GM12801 (cell line): Measurements from ENCODE around the gene C11orf68.

Experiments
- TF ChIP-seq, protein P1 (sequence below): IDR thresholded peaks from one replicate; pipeline ENCODE4 v1.5.1; 2011; ENCODE audit warnings: control low read depth; ENCODE audit not compliant: insufficient read length; ENCODE audit errors: extremely low read depth

Gene C11orf68

DNA sequence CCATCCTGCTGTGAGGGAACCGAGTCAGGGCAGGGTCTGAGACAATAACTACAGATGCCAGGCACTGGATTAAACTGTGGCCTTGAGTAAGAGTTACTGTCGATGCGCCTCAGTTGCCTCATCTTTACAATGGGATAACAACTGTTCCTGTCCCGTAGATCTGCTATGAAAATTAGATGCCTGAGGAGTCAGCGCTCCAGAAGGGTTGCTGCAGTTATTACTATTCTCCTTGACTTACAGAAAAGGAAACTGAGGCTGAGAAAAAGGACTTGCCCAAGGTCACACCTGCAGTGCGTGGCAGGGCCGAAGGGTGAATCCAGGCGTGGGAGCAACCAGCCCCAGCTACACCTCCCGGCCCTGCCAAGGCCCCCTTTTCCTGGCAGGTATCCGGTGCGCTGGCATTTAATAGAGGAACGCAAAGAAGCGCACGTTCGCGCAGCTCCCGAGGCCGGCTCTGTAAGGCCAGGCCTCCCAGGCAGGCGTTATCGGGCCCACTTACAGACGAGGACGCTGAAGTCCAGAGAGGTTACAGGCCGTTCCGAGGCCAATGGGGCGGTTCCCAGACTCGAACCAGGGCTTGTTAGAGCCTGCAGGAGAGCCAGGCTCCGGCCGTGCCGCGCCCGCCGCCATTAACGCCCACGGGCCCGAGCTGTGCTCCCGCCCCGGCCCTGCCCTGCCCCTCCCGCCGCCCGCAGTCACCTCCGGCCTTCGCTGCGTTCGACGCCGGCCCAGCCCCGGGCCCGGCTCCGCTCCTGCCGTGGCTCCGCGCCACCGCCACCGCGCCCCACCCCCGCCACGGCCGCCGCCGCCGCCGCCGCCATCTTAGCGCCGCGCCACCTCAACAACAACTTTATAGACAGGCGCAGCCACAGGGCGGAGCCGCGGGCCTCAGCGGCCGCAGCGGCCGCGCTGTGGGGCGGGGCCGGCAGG lies at the start of gene C11orf68:
Gene C11orf68 (minus strand): TSS at position 852 of the 930 bp plus-strand sequence. CDS start 31 bp downstream, at position 821.
- TF ChIP-seq, protein P1, sequence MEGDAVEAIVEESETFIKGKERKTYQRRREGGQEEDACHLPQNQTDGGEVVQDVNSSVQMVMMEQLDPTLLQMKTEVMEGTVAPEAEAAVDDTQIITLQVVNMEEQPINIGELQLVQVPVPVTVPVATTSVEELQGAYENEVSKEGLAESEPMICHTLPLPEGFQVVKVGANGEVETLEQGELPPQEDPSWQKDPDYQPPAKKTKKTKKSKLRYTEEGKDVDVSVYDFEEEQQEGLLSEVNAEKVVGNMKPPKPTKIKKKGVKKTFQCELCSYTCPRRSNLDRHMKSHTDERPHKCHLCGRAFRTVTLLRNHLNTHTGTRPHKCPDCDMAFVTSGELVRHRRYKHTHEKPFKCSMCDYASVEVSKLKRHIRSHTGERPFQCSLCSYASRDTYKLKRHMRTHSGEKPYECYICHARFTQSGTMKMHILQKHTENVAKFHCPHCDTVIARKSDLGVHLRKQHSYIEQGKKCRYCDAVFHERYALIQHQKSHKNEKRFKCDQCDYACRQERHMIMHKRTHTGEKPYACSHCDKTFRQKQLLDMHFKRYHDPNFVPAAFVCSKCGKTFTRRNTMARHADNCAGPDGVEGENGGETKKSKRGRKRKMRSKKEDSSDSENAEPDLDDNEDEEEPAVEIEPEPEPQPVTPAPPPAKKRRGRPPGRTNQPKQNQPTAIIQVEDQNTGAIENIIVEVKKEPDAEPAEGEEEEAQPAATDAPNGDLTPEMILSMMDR = no peak

DNA sequence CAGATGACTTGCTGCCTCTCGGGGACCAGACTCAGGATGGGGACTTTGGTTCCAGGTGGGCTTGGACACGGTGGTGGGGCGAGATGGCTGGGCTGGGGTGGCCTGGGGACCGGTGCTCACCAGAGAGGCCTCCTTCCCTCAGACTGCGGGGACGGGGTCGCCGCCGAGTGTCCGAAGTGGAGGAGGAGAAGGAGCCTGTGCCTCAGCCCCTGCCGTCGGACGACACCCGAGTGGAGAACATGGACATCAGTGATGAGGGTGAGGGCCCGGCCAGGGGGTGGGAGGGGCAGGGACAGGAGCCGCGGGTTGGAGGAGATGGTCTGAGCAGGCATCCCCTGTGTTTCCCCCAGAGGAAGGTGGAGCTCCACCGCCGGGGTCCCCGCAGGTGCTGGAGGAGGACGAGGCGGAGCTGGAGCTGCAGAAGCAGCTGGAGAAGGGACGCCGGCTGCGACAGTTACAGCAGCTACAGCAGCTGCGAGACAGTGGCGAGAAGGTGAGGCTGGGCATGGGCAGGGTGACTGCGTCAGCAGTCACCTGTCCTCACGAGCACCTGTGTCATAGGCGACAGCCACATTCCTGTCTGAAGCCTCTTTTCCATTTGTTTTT lies 48.6 kb upstream of the C11orf68 start:
- TF ChIP-seq, protein P1 = no peak

DNA sequence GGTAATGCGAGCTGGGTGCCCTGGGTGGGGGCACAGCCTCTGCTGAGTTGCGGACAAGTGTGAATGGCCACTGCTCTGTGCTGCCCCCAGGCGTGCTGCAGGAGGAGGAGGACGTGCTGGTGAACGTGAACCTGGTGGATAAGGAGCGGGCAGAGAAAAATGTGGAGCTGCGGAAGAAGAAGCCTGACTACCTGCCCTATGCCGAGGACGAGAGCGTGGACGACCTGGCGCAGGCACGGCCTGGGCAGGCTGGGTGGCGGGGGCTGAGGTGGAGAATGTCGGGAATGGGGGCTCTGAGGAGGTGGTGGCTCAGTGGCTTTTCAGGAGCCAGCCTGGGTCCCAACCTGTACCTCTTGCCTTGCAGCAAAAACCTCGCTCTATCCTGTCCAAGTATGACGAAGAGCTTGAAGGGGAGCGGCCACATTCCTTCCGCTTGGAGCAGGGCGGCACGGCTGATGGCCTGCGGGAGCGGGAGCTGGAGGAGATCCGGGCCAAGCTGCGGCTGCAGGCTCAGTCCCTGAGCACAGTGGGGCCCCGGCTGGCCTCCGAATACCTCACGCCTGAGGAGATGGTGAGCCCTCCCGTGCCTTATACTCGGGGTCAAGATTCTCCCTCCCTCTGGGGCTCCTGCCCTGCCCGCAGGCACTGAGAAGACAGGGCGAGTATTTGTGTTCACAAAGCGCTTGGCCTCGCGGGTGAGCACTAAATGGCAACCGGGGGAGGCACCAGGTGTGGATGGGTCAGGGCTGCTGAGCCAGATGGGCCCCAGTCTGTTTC lies 47.3 kb upstream of the C11orf68 start:
- TF ChIP-seq, protein P1 = no peak

DNA sequence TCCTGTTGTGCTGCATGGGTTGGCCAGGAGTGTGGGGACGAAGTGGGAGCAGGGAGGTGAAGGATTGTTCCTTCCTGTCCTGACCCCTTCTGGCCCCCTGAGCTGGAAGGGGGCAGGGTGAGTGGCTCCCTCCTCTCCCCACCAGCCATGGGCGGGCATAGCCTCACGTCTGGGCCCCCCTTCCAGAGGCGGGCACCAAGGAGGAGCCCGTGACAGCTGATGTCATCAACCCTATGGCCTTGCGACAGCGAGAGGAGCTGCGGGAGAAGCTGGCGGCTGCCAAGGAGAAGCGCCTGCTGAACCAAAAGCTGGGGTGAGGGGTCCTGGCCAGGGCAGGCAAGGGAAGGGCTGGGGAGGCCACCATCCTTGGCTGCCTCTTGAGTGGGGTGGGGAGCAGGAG lies 46.0 kb upstream of the C11orf68 start:
- TF ChIP-seq, protein P1 = no peak

DNA sequence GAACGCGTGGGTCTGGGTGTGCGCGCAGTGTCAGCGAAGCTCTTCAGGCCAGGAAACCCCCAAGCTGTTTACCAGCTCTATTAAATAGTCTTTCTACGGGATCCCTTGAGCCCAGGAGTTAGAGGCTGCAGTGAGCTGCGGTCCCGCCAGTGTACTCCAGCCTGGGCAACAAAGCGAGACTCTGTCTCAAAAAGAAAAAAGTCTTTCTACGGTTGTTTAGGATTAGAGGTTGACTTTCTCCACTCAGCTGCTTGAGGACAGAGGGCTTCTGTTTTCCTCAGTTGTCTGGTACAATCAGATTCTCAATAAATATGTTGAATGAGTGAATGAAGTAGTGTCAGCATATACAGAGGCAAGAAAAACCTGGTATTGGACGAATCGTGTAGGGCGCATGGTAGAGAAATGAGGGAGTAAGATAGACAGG lies 43.3 kb upstream of the C11orf68 start:
- TF ChIP-seq, protein P1 = no peak

DNA sequence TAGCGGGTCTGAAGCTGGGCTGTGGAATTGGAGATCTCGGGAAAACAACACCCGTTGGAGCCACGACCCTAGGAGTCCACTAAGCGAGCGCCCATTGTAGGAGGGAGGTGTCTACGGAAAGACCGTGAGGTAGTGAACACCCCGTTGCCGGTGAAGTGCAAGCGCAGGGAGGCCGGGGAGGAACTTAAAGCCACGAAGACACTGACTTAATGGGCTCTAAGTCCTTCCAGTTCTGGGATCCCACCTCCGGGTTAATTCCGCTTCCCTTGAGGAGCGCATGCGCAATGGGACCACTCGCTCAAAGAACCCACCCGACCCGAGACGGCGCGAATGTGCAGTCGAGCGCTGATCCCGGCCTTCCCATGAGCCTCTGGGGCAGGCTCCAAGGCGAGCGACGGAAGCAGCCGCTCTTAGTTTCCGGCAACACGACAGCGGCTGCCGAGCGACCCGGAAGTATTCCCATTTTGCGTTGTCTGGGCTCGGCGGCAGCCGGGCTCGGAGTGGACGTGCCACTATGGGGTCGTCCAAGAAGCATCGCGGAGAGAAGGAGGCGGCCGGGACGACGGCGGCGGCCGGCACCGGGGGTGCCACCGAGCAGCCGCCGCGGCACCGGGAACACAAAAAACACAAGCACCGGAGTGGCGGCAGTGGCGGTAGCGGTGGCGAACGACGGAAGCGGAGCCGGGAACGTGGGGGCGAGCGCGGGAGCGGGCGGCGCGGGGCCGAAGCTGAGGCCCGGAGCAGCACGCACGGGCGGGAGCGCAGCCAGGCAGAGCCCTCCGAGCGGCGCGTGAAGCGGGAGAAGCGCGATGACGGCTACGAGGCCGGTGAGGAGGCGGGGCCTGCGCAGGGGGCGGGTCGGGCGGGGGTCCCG lies 42.6 kb upstream of the C11orf68 start, which contains the start of gene SART1:
Gene SART1 (plus strand): TSS at position 468 of the 874 bp plus-strand sequence. CDS start 47 bp downstream, at position 515.
- TF ChIP-seq, protein P1 = no peak
